SK-N-MC (cell line): ENCODE results near the gene DUSP7.

Source experiments
- EZH2 ChIP-seq: fragments of 200-600 bp; sonication (generic); IDR thresholded peaks from one replicate; pipeline ENCODE4 v1.6.1; 2017; ENCODE audit warnings: antibody characterized with exemption
- POLR2AphosphoS5 ChIP-seq: IDR thresholded peaks from 2 replicates; pipeline ENCODE4 v1.6.1; 2012; ENCODE audit warnings: mild to moderate bottlenecking, low read depth, low read length, borderline replicate concordance

GRCh38 chr3:52086976-52087663 lies 30.7 kb upstream of the DUSP7 start:
- TF ChIP-seq EZH2, result no peak
- TF ChIP-seq POLR2AphosphoS5, result no peak
